Tibial nerve (tissue), 4 donors: ENCODE results near the gene TYMP.

Experiments used
- EP300 ChIP-seq, 2 donors: sonication (generic); formaldehyde crosslinking; IDR thresholded peaks; one replicate each; pipeline ENCODE4 v1.6.1; 2017; ENCODE audit warnings: antibody characterized with exemption in 2 of 2, mild to moderate bottlenecking in 1 of 2
- POLR2A ChIP-seq, 2 donors: fragments of 450-650 bp; IDR thresholded peaks; one replicate each; pipeline ENCODE4 v1.6.1; 2017; ENCODE audit warnings: antibody characterized with exemption in 2 of 2, mild to moderate bottlenecking in 2 of 2, moderate library complexity in 2 of 2
- TF ChIP-seq, protein P1 (sequence below), 5 experiments: fragments of 200-600 bp in 3 of 5; fragments of 450-650 bp in 2 of 5; sonication (generic) in 3 of 5; IDR thresholded peaks; one replicate each; pipeline ENCODE4 v1.5.1; 2016 to 2019; ENCODE audit warnings: antibody characterized with exemption in 5 of 5, mild to moderate bottlenecking in 3 of 5, moderate library complexity in 2 of 5

DNA sequence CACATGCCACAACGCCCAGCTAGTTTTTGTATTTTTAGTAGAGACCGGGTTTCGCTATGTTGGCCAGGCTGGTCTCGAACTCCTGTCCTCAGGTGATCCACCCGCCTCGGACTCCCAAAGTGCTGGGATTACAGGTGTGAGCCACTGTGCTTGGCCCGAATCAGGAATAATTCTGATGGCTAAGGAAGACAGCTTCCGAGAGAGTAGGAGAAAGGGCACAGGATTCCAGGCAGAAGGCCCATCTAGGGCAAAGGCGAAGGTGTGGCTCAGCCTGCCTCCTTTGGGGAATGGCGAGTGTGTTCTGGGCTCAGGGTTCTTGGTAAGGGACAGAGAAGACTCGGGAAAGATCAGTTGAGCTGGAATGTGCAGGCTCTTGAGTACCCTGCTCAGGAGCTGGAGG is 34.5 kb upstream of the TYMP start:
- TF ChIP-seq, protein P1, sequence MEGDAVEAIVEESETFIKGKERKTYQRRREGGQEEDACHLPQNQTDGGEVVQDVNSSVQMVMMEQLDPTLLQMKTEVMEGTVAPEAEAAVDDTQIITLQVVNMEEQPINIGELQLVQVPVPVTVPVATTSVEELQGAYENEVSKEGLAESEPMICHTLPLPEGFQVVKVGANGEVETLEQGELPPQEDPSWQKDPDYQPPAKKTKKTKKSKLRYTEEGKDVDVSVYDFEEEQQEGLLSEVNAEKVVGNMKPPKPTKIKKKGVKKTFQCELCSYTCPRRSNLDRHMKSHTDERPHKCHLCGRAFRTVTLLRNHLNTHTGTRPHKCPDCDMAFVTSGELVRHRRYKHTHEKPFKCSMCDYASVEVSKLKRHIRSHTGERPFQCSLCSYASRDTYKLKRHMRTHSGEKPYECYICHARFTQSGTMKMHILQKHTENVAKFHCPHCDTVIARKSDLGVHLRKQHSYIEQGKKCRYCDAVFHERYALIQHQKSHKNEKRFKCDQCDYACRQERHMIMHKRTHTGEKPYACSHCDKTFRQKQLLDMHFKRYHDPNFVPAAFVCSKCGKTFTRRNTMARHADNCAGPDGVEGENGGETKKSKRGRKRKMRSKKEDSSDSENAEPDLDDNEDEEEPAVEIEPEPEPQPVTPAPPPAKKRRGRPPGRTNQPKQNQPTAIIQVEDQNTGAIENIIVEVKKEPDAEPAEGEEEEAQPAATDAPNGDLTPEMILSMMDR (IDR thresholded peaks at IDR 0.05): no peak
- no peak for TF ChIP-seq POLR2A (IDR thresholded peaks at IDR 0.05)
- TF ChIP-seq EP300 (IDR thresholded peaks at IDR 0.05): no peak
